Panc1 (cell line): Measurements from ENCODE around the gene PHKA2.

Experiments
- CTCF ChIP-seq: fragments of 450-650 bp; IDR thresholded peaks from 2 replicates; pipeline ENCODE4 v1.5.1; 2017; ENCODE audit warnings: mild to moderate bottlenecking
- POLR2AphosphoS5 ChIP-seq: IDR thresholded peaks from 2 replicates; pipeline ENCODE4 v1.6.1; 2012; ENCODE audit warnings: mild to moderate bottlenecking, low read depth, low read length, moderate library complexity
- SIN3A ChIP-seq: IDR thresholded peaks from 2 replicates; pipeline ENCODE4 v1.6.1; 2012; ENCODE audit warnings: low read depth, mild to moderate bottlenecking, low read length, moderate library complexity, borderline replicate concordance; ENCODE audit not compliant: insufficient read depth
- TCF7L2 ChIP-seq: IDR thresholded peaks from 2 replicates; pipeline ENCODE4 v1.6.1; 2011; ENCODE audit warnings: mild to moderate bottlenecking, low read depth, low read length, inconsistent platforms

GRCh38 chrX:18892899-18893298 is 91.0 kb downstream of the PHKA2 start:
- TF ChIP-seq POLR2AphosphoS5, result no peak
- TF ChIP-seq CTCF, result no peak
- no peak for TF ChIP-seq SIN3A
- no peak for TF ChIP-seq TCF7L2
